Loucy (cell line): ENCODE measurements around the gene HS3ST4.

Experiments
- H2AFZ ChIP-seq: fragments of 200-600 bp; sonication (generic); 2 replicates; pipeline ENCODE4 v1.6.0; 2016; ENCODE audit warnings: antibody characterized with exemption, mild to moderate bottlenecking, low read length, moderate library complexity
- H3F3A ChIP-seq: fragments of 200-600 bp; 2 replicates; pipeline ENCODE4 v1.6.0; 2016; ENCODE audit warnings: antibody characterized with exemption, low read depth, mild to moderate bottlenecking
- H3K27me3 ChIP-seq: fragments of 200-600 bp; sonication (generic); 2 replicates; pipeline ENCODE4 v1.6.1; 2014; ENCODE audit warnings: low read length, mild to moderate bottlenecking; ENCODE audit not compliant: insufficient read depth, poor library complexity, severe bottlenecking
- H3K36me3 ChIP-seq: fragments of 200-600 bp; sonication (generic); 2 replicates; pipeline ENCODE4 v1.6.1; 2016; ENCODE audit warnings: low read length; ENCODE audit not compliant: insufficient read depth
- H3K4me1 ChIP-seq: fragments of 200-600 bp; sonication (generic); 2 replicates; pipeline ENCODE4 v1.5.1; 2014; ENCODE audit warnings: low read length, mild to moderate bottlenecking; ENCODE audit not compliant: insufficient read depth, poor library complexity, severe bottlenecking
- H3K4me2 ChIP-seq: fragments of 200-600 bp; sonication (generic); 2 replicates; pipeline ENCODE4 v1.6.0; 2014; ENCODE audit warnings: antibody characterized with exemption, low read length, low read depth, mild to moderate bottlenecking; ENCODE audit not compliant: poor library complexity, severe bottlenecking
- H3K4me3 ChIP-seq: fragments of 200-600 bp; sonication (generic); 2 replicates; pipeline ENCODE4 v1.5.1; 2014; ENCODE audit warnings: low read length, mild to moderate bottlenecking, mixed read lengths; ENCODE audit not compliant: poor library complexity, severe bottlenecking
- H3K79me2 ChIP-seq: fragments of 200-600 bp; sonication (generic); 2 replicates; pipeline ENCODE4 v1.6.1; 2014; ENCODE audit warnings: low read length; ENCODE audit not compliant: insufficient read depth
- H3K9ac ChIP-seq: fragments of 200-600 bp; sonication (generic); 2 replicates; pipeline ENCODE4 v1.6.0; 2014; ENCODE audit warnings: mild to moderate bottlenecking, low read depth, low read length, moderate library complexity; ENCODE audit not compliant: poor library complexity, severe bottlenecking
- H3K9me2 ChIP-seq: fragments of 200-600 bp; sonication (generic); replicated peaks from 2 replicates; pipeline ENCODE4 v1.6.1; 2016; ENCODE audit warnings: low read depth, low read length, mixed read lengths
- H3K9me3 ChIP-seq: fragments of 200-600 bp; sonication (generic); 2 replicates; pipeline ENCODE4 v1.6.1; 2014; ENCODE audit warnings: mild to moderate bottlenecking, antibody characterized with exemption, low read length, low read depth; ENCODE audit not compliant: insufficient read depth
- H4K20me1 ChIP-seq: fragments of 200-600 bp; sonication (generic); 2 replicates; pipeline ENCODE4 v1.6.0; 2014; ENCODE audit warnings: antibody characterized with exemption, low read length, mild to moderate bottlenecking; ENCODE audit not compliant: insufficient read depth, poor library complexity, severe bottlenecking
- CTCF ChIP-seq: fragments of 200-600 bp; sonication (generic); conservative IDR thresholded peaks from 2 replicates; pipeline ENCODE4 v1.5.1; 2014; ENCODE audit warnings: mild to moderate bottlenecking, antibody characterized with exemption, low read length
- EZH2phosphoT487 ChIP-seq: fragments of 200-600 bp; IDR thresholded peaks from 2 replicates; pipeline ENCODE4 v1.6.1; 2018; ENCODE audit warnings: antibody characterized with exemption, mild to moderate bottlenecking, moderate library complexity, borderline replicate concordance

Gene HS3ST4

GRCh38 chr16:25888868-25889267, 197.1 kb downstream of the HS3ST4 start:
- Histone ChIP-seq H3F3A (no peaks in the 10 kb centered on the region), H3K4me2 (no peak overlapping the region), H4K20me1 (no peaks in the 10 kb centered on the region), H3K9ac (no peak overlapping the region), H3K9me2 (no peaks in the 10 kb centered on the region), H2AFZ (no peak overlapping the region), H3K79me2 (no peaks in the 10 kb centered on the region), H3K27me3 (no peaks in the 10 kb centered on the region), H3K36me3 (no peaks in the 10 kb centered on the region), H3K4me1 (no peaks in the 10 kb centered on the region), H3K9me3 (peaks cover 2% of the 10 kb centered on the region; the same call in 1 of the 2 replicates), H3K4me3 (no peak overlapping the region)
- TF ChIP-seq EZH2phosphoT487 (no peak), CTCF (no peak)

DNA sequence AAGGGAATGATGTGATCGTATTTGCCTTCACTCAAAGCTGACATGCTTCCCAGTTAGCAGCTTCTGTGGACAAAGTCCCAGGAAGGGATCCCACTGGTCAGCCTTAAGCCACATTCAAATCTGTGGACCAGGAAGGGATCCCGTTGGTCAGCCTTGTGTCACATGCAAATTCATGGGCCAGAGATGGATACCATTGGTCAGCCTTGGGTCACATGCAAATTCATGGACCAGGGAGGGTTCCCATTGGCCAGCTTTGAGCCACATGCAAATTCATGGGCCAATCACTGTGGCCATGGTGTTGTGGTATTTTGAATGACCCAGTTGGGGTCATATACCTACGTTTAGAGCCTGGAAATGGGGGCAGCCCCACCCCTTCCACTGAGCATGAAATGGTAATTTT, 201.6 kb downstream of the HS3ST4 start:
- H3K27me3 ChIP-seq, result no peaks in the 10 kb centered on the region
- no peaks in the 10 kb centered on the region for H4K20me1 ChIP-seq
- TF ChIP-seq CTCF, result no peak
- no peak for TF ChIP-seq EZH2phosphoT487
- H3K36me3 ChIP-seq, result no peaks in the 10 kb centered on the region
- H3F3A ChIP-seq, result no peaks in the 10 kb centered on the region
- no peak overlapping the region for H3K4me2 ChIP-seq
- no peak overlapping the region for H3K9ac ChIP-seq
- H3K79me2 ChIP-seq, result no peaks in the 10 kb centered on the region
- peaks cover 2% of the 10 kb centered on the region; the same call in 1 of the 2 replicates for H3K9me3 ChIP-seq
- H3K4me1 ChIP-seq, result no peaks in the 10 kb centered on the region
- no peak overlapping the region for H2AFZ ChIP-seq
- no peaks in the 10 kb centered on the region for H3K9me2 ChIP-seq
- H3K4me3 ChIP-seq, result no peak overlapping the region

- TF ChIP-seq EZH2phosphoT487 (no peak), CTCF (no peak)
- Histone ChIP-seq H3K9me3 (no peaks in the 10 kb centered on the region), H3K36me3 (no peaks in the 10 kb centered on the region), H3F3A (no peaks in the 10 kb centered on the region), H3K4me1 (no peaks in the 10 kb centered on the region), H3K27me3 (no peaks in the 10 kb centered on the region), H3K9ac (no peak overlapping the region), H3K4me2 (no peak overlapping the region), H4K20me1 (no peaks in the 10 kb centered on the region), H2AFZ (no peak overlapping the region), H3K4me3 (no peak overlapping the region), H3K79me2 (no peaks in the 10 kb centered on the region), H3K9me2 (no peaks in the 10 kb centered on the region)
These were observed 202.3 kb downstream of the HS3ST4 start for GRCh38 chr16:25894093-25894492.
